HG02759 (cell line): Measurements from ENCODE around the gene ZNF609.

Experiments used
- ATAC-seq: cut with Tn5 transposase; IDR thresholded peaks from one replicate; pipeline ENCODE4 v1.9.1; 2021; ENCODE audit warnings: mild to moderate bottlenecking, moderate library complexity; ENCODE audit not compliant: unreplicated experiment

Gene ZNF609

GRCh38 chr15:64532521-64533315 is 72.3 kb downstream of the ZNF609 start:
- ATAC-seq = no peak

DNA sequence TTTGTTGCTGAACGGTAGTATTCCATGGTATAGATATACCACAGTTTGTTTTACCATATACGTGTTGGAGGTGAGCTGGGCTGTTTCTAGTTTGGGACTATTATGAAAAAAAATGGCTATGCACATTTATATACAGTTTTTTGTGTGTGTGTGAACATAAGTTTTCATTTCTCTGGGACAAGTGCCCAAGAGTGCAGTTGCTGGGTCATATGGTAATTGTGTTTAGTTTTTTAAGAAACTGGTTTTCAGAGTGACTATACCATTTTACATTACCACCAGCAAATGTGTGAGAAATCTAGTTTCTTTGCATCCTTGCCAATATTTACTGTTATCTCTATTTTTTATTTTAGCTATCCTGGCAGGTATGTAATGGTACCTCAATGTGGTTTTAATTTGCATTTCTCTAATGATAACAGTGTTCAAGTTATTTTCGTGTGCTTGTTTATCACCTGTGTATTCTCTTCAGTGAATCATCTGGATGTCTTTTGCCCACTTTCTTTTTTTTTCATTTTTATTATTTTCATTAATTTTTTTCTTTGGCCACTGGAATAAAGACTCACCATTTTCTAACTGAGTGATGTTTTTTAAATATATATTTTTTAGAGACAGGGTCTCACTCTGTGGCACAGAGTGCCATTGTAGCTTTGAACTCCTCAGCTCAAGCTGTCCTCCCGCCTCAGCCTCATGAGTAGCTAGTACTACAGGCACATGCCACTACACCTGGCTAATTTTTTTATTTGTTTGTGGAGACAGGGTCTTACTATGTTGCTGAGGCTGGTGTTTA is 75.3 kb downstream of the ZNF609 start:
- ATAC-seq = no peak

GRCh38 chr15:64536244-64536836 is 76.0 kb downstream of the ZNF609 start:
- ATAC-seq = no peak

DNA sequence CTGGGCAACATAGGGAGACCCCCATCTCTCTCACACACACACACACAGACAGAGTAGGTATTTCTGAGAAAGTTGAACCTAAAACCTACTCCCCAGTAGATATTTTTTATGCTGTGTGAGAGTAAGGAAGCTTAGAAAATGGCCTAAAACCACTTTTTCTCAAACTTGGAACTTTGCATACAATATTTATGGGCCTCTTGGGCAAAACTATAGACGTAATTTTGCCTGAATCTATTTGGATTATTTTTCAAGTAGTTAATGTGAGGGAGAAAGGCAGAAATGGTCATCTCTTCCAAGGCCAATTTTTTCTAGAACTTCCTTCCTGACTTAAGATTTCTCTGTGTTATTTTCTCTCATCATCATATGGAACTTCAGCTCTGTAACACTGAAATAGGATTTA is 81.7 kb downstream of the ZNF609 start:
- no peak for ATAC-seq

- no peak for ATAC-seq
Measured at GRCh38 chr15:64544450-64544849, 84.1 kb downstream of the ZNF609 start.

GRCh38 chr15:64547275-64547674 is 86.9 kb downstream of the ZNF609 start:
- ATAC-seq = no peak

DNA sequence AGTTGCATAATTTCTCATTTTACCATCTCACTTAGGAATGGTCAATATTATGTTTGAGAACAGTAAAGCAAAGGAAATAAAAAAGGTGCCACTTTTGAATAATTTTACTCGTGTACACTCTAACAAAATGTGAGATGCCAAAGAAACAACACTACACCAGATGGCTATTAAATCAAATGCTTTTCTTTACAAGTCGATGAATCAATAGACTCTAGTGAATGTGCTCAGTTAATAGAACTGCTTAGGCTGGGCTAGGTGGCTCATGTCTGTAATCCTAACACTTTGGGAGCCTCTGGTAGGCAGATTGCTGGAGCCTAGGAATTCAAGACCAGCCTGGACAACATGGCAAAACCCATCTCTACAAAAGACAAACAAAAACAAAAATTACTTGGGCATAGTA is 87.9 kb downstream of the ZNF609 start:
- ATAC-seq = no peak

DNA sequence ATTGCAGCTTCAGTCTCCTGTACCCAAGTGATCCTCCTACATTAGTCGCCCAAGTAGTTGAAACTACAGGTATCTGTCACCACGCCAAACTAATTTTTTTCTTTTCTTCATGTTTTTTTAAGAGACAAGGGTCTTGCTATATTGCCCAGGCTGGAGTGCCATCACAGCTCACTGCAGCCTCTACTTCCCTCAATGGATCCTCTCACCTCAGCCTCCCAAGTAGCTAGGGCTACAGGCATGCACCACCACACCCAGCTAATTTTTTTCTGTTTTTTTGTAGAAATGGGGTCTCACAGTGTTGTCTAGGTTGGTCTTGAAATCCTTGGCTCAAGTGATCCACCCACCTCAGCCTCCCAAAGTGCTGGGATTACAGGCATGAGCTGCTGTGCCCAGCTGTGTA is 89.5 kb downstream of the ZNF609 start:
- ATAC-seq = no peak

GRCh38 chr15:64552281-64552948 is 92.0 kb downstream of the ZNF609 start:
- no peak for ATAC-seq

DNA sequence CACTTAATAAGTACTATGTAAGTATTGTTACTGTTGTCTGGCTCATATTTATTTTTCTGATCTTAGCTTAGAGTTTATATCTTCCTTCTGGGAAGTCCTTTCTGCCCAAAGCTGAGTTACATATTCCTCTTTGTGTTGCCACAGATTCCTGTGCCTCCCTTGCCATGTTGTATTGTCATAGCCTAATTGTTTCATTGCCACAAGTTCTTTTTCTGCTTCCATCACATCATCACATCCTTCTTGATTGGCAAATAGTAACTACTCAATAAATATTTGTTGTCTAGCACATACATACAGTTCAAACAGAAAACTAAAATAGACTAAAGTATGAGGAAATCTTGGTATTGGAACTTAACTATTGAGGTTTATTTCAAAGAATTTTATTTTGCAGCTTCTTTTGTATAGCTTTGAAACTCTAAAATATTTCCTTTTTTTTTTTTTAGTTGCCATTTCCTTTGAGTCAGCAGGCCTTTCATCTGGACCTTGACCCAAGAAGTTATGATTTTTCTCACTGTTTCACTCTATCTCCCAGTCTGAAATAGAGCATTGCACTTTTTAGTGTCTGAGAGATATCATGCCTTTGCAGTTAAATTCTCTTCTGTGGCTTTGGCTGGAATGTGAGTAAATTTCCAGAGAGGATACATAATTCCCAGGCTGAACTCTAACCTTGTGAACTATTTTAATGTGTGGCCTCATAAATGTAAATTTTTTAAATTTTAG is 98.2 kb downstream of the ZNF609 start:
- no peak for ATAC-seq

DNA sequence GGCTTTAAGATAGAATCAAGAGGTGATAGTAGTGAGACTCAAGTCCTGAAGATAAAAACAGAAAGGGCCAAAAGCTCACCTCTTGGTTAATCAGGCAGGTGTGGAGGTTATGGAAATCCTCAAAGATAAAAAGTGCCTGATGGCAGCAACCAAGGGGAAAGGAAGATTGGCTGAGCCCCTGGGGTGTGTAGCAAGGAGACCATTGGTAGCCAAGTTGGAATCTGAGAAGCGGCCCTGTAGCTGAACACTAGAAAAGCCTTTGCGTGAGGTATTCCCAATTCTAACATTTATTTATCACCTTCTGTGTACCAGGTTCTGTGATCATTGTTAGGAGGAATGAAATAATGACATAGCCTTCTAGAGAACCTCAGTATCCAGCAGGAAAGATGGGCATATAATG is 98.9 kb downstream of the ZNF609 start:
- no peak for ATAC-seq

GRCh38 chr15:64560501-64560900 is 100.1 kb downstream of the ZNF609 start:
- ATAC-seq = no peak

DNA sequence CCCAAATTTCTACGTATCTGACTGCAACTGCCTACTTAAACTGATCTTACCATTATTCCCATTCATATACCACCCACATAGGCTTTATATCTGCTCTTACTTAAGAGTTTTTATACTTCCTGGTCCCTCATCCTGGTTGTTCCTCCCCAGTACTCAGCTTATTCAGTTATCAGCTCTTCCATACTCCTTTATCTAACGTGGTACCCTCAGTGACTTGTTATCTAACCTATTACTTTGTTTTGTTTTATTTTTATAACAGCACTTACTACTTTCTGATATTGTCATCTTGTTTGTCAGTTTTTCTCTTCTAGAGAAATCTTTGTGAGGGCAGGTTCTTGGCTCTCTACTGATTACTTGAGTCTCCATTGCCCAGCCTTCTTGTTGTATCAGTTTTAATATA is 100.6 kb downstream of the ZNF609 start:
- ATAC-seq = no peak

GRCh38 chr15:64562003-64562640 is 101.7 kb downstream of the ZNF609 start:
- ATAC-seq = no peak

- no peak for ATAC-seq
Measured at GRCh38 chr15:64566102-64566501, 105.7 kb downstream of the ZNF609 start.

- no peak for ATAC-seq
Measured at GRCh38 chr15:64566629-64567427, 106.5 kb downstream of the ZNF609 start.

GRCh38 chr15:64568765-64569164 is 108.4 kb downstream of the ZNF609 start:
- ATAC-seq = no peak

GRCh38 chr15:64571857-64572291 is 111.5 kb downstream of the ZNF609 start:
- no peak for ATAC-seq

- no peak for ATAC-seq
Measured at GRCh38 chr15:64572856-64573255, 112.5 kb downstream of the ZNF609 start.
